ENCODE results near the gene SYNRG.

- TF ChIP-seq POLR2A (IDR thresholded peaks at IDR 0.05): no peak
- no peak for TF ChIP-seq POLR2AphosphoS5 (IDR thresholded peaks at IDR 0.05)
- no peak for TF ChIP-seq CTCF (IDR thresholded peaks at IDR 0.05)
These were observed 62.9 kb downstream of the SYNRG start for GRCh38 chr17:37546302-37546701.
